Adrenal gland (tissue), 5 donors: ENCODE results near the gene LILRB2.

Experiments used
- CTCF ChIP-seq, 6 experiments: fragments of 450-650 bp in 4 of 6; fragments of 200-600 bp in 2 of 6; sonication (generic) in 1 of 6; IDR thresholded peaks; 1 replicate in 5 of 6; 2 replicates in 1 of 6; pipeline versions ENCODE4 v1.5.1 to v1.8.0; 2016 to 2021; ENCODE audit warnings: antibody characterized with exemption in 6 of 6, mild to moderate bottlenecking in 2 of 6, moderate library complexity in 1 of 6
- POLR2A ChIP-seq, 2 donors: fragments of 450-650 bp; IDR thresholded peaks; one replicate each; pipeline ENCODE4 v1.6.1; 2017; ENCODE audit warnings: antibody characterized with exemption in 2 of 2, mild to moderate bottlenecking in 2 of 2, moderate library complexity in 1 of 2
- donor health status: DM: no; HTN: no; CAD: no.

GRCh38 chr19:54305141-54305540 lies 24.2 kb upstream of the LILRB2 start:
- TF ChIP-seq POLR2A (IDR thresholded peaks at IDR 0.05), result no peak
- no peak for TF ChIP-seq CTCF (IDR thresholded peaks at IDR 0.05)
